KBM-7 (cell line): ENCODE measurements around the gene TP73.

ENCODE experiments used
- DNase-seq: peaks from one replicate; pipeline ENCODE4 v3.0.0-alpha.2; 2015
- in situ Hi-C: fragments of 300-500 bp; cut with MboI; formaldehyde crosslinking; loops from 2 replicates; pipeline ENCODE4 v1.14.3; 2020; ENCODE audit warnings: low sequenced_read_pairs, low pct_unique_long_range_greater_than_20kb, mixed read lengths

Gene TP73

GRCh38 chr1:3632298-3632697, 20.0 kb upstream of the TP73 start:
- in situ Hi-C loops, result no loop called here

DNA sequence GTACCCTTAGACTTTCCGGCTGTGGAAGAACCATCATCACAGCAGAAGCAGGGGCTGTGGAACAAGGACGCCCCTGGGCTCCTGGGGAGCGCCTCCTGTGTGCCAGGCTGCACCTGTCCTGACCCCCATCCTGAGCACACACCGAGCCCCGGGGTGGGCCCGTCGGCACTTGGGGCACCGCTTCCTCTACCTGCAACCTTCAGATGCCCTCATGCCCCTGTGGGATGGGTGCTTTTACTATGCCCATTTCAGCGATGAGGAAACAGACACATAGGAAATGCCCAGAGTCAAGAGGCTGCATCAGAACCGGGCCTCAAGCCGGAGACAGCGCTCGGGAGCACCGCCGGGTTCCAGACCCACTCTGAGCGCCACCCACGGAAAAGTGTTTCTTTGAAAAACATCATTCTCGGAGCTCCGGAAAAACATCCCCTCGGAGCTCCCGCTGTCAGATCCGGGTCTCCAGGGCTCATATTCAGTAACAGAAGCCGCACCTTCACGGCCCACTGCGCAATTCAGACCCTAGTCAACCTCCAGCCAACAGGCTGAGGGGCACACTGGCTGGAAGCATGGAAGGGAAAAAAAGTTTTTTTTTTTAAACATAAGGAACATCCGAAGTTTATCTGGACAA, 19.5 kb upstream of the TP73 start:
- DNase-seq, result no peak
- in situ Hi-C loops, result no loop called here

More at GRCh38 chr1:3632298-3632697, 20.0 kb upstream of the TP73 start:
- no peak for DNase-seq

DNA sequence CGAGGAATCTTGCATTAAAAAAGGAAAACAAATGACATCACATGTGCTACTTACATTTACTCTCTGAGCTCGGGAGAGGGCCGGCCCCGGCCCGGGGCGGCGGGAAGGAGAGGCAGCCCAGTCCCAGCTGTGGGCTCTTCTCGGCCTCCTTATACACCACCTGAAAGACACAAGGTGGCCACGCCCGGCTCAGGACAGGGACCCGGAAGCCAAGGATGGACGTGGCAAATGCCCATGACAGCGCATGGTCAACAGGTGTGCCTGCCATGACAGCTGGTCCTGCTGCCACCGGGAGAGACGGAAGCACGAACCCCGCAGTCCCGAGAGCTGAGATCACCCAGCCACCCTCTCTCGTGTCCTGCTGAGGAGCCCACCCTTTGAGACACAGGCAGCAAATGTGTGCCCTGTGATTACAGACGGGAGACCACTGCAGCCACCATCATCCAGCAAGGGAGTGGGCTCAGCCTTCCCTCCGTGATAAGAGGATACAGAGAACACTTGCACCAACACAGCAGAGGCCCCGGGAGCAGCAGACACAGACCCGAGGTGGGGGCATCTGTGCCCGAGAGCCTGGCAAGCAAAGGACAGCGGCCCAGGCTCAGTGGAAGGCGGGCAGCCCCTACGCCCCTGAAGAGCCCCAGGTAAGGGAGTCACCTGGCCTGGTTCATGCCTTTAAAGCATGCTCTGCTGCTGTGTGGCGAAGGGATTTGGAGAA, 18.8 kb upstream of the TP73 start:
- in situ Hi-C loops, result no loop called here
- DNase-seq, result no peak

DNA sequence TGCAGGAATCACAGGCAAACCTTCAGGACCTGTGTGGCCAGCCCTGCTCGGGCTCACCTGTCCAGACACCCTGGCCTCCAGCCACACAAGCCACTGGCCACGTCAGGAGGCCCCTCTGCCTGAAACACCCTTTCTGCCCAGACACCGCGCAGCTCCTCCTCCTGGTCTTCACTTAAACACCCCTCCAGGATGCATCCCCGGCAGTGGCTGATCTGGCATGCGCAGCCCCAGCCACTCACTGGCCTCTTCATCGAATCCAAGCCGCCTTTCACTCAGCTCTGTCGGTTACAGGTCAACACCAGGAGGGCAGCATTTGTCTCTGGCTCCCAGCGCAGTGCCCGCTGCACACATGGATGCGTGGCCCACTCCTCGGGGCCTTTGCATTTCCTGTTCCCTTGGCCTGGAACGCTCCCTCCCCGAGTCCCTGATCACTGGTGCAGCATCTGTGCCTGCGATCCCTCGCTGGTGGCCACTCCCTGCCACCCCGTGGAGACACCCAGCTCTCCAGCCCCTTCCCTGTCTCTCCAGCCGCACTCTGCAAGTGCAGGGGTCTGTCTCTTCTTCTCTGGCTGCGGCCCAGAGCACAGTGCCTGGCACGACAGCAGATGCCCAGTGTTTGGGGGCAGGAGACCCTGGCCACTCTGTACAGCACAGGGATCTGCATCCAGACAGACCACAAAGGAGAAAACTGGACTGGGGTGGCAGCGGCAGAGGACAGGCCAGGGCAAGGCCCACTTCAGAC, 18.1 kb upstream of the TP73 start:
- no peak for DNase-seq
- in situ Hi-C loops, result no loop called here

- in situ Hi-C loops, result no loop called here
Observed at GRCh38 chr1:3636080-3636479, 16.2 kb upstream of the TP73 start.

DNA sequence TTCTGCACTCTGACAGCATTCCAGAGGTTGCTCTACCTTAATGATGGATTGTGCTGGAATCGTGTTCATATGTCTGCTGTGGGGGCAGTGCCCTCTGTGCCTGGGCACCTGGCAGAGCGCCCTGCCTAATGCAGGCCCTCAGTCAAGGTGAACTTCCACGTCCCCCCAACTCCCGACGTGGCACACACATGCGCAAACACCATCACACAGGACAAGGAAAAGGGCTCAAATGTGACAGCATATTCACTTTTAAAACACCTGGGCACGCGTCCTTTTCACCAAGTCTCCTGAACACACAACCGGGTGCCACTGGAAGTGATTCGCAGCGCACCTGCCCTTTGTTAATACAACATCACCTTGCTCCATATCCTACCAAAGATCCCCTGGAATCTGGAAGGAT, 15.8 kb upstream of the TP73 start:
- in situ Hi-C loops, result no loop called here
- no peak for DNase-seq

More at GRCh38 chr1:3636080-3636479, 16.2 kb upstream of the TP73 start:
- DNase-seq, result no peak

DNA sequence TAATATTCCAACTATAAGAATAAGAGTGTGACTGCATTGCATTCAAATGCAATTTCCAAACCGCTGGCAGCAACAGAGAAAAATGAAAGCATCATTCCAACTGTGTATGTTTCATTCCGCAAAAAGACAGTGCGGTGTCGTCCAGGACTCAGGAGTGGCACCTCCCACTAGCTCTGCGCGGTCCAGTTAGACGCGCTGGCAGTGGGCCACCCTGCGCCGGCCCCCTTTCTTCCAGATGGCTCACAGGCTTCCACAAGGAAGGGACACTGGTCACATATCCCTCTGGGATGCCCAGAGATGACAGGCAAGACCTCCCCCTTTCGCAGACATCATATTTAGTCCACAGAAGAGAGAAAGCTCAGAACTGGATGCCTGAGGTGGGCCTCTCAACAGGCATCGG, 14.3 kb upstream of the TP73 start:
- in situ Hi-C loops, result no loop called here
- no peak for DNase-seq

DNA sequence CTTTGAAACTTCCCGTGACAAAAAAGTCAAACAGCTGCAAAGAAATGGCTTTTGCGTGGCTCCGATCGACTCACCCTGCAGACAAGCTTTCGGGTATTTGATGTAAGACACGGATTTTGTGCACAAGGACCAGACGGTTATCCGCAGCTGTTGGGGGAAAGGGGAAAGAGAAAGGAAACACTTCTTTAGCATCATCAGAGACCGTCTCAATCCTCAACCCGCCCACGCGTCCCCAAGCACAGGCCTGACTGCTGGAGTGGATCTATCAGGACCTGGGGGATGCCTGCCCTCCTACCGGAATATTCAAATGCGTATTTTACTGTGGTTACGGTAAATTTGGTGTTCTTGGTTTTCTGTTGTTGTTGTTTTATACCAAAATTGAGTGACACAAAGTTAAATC, 13.6 kb upstream of the TP73 start:
- in situ Hi-C loops, result no loop called here
- DNase-seq, result no peak

DNA sequence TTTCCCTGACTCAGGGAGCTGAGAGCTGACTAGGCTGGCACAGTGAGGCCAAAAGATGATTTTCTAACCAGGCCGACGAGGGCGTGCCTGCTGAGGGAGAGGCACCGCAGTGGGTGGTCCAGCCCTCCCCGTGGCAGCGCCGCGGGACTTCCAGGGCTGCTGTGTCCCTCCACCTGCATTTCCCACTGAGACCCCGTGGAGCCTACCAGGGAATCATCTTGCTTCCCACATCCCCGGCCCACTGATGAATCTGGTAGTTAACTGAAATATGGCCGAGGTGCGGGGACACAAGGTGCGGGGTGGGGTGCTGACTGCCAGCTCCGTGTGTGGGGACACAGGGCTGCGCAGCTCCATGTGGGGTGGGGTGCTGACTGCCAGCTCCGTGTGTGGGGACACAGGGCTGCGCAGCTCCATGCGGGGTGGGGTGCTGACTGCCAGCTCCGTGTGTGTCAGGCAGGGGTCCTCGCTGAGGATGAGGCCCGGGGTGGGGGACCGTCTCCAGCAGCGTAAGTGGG, 12.9 kb upstream of the TP73 start:
- DNase-seq, result no peak
- in situ Hi-C loops, result no loop called here

- DNase-seq, result no peak
- in situ Hi-C loops, result no loop called here
Observed at GRCh38 chr1:3640121-3640837, 12.0 kb upstream of the TP73 start.

- DNase-seq, result no peak
- in situ Hi-C loops, result no loop called here
Observed at GRCh38 chr1:3641046-3641760, 11.1 kb upstream of the TP73 start.

- in situ Hi-C loops, result no loop called here
- DNase-seq, result no peak
Observed at GRCh38 chr1:3641816-3642215, 10.5 kb upstream of the TP73 start.

- DNase-seq, result no peak
- in situ Hi-C loops, result no loop called here
Observed at GRCh38 chr1:3642919-3643675, 9.2 kb upstream of the TP73 start.

DNA sequence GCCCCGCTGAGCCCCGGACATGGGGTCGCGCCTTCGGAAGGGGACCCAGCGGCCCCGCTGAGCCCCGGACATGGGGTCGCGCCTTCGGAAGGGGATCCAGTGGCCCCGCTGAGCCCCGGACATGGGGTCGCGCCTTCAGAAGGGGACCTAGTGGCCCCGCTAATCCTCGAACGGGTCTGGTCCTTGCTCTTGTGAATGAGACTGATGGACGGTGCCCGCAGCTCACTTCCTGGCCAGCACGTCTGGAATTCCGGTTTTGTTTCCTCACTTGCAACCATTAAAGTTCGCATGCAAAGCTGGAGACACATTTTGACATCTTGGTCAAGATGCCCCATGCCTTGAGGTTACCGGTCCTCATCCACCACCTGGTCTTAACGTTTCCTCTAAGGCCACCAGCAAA, 8.0 kb upstream of the TP73 start:
- in situ Hi-C loops, result no loop called here

GRCh38 chr1:3645247-3645646, 7.1 kb upstream of the TP73 start:
- in situ Hi-C loops, result no loop called here
- no peak for DNase-seq

More for the DNA sequence above, 8.0 kb upstream of the TP73 start:
- DNase-seq, result no peak

DNA sequence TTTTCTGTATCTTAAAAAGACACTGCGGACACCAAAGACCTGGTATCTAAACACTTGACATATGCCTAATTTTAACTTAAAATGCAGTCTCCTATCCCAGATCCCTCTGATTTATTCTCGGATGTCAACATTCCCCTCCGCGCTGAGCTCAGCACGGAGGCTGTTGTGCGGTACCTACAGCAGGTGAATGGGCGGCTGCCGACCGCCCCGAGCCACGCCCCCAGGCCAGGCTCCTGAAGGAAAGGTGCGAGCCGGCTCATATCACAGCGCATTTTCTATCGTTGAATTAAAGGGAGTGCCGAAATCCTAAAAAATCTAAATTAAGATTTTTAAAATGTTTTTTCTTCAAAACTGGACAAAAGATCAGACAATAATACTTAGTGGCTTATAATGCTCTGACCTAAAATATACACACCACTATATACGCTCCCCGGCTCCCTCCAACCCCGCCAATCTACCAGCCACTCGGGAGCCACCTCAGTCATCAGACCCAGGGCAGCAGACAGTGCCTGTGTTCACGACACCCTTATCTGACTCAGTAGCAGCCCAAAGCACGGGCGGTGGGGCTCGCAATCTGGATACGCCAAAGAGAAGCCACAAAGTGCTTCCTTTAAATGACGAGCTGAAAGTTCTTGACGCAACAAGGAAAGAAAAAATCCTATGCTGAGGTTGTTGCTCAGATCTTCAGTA, 6.5 kb upstream of the TP73 start:
- in situ Hi-C loops, result no loop called here

GRCh38 chr1:3646596-3646995, 5.7 kb upstream of the TP73 start:
- in situ Hi-C loops, result no loop called here
- no peak for DNase-seq

More for the DNA sequence above, 6.5 kb upstream of the TP73 start:
- DNase-seq, result no peak
